HepG2 (cell line): ENCODE data around the gene KIAA1614.

Experiments used
- PHB2 ChIP-seq: fragments of 450-650 bp; IDR thresholded peaks from 2 replicates; pipeline ENCODE4 v1.6.1; 2018; ENCODE audit not compliant: partially characterized antibody
- YEATS4 ChIP-seq: sonication (generic); formaldehyde crosslinking; IDR thresholded peaks from 2 replicates; pipeline ENCODE4 v1.4.0; 2020; ENCODE audit warnings: missing genetic modification reagents, borderline replicate concordance
- TF ChIP-seq, protein P1 (sequence below), 2 experiments: fragments of 450-650 bp in 1 of 2; sonication (generic) in 1 of 2; formaldehyde crosslinking; IDR thresholded peaks; 2 replicates each; pipeline versions ENCODE4 v1.5.0 to v1.8.0; 2020 to 2022; ENCODE audit warnings: mild to moderate bottlenecking in 1 of 2, missing genetic modification reagents in 1 of 2

DNA sequence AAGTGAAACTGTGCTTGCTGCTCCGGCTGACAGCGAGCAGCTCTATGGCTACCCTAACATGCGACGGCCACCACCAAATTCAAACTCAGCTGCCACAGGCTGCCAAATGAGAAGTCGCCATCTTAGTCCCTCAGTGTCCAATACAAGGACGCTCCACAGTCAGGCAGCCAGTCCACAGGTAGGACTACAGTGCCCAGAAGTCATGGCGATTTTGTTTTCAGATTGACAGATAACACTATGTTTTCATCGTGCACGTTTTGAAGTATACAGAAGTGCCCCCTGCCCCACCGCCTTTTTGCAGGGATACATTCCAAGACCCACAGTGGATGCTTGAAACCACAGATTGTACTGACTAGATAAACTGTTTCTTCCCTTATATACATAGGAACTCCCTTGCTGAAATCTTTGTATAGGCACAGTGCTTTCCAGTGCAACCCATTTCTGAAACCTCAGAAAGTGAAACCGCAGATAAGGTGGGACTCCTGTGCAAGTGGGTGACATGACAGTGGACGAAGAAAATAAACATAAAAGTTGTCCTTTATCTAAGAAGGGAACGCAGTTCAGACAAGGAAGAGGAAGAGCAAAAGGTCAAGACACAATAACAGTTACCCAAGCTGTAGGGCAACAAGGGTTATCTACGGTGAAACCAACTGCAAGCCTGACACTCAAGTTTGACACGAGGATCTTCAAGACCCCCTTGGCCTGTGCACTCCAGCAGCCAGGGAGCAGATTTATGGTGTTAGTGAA is 57.8 kb downstream of the KIAA1614 start:
- TF ChIP-seq, protein P1, sequence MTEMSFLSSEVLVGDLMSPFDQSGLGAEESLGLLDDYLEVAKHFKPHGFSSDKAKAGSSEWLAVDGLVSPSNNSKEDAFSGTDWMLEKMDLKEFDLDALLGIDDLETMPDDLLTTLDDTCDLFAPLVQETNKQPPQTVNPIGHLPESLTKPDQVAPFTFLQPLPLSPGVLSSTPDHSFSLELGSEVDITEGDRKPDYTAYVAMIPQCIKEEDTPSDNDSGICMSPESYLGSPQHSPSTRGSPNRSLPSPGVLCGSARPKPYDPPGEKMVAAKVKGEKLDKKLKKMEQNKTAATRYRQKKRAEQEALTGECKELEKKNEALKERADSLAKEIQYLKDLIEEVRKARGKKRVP (CRISPR knock-in tag; IDR thresholded peaks at IDR 0.05) = no peak
- no peak for TF ChIP-seq YEATS4 (CRISPR knock-in tag)
- TF ChIP-seq PHB2 = no peak
